T-helper 1 cell treated with Interleukin-12 subunit alpha and Interleukin-12 subunit beta and Interleukin-4 antibody, amounts not matched to agents 30 μg/mL and 1 μg/mL, for 36 hours (primary cell): ENCODE data around the gene IZUMO1R.
"Not testable (repeated sequence)": the region's sequence is repeated elsewhere in the genome, so short reads cannot be mapped to it uniquely, and the experiment has no call there.

Experiments used
- H3K27ac Mint-ChIP-seq: one replicate; pipeline ENCODE4 v1.8.0; 2021; ENCODE audit warnings: mild to moderate bottlenecking, mixed read lengths
- H3K27me3 Mint-ChIP-seq: one replicate; pipeline ENCODE4 v1.8.0; 2021; ENCODE audit warnings: low read depth, mixed read lengths
- H3K36me3 Mint-ChIP-seq: one replicate; pipeline ENCODE4 v1.8.0; 2021; ENCODE audit warnings: low read depth, mixed read lengths
- H3K4me1 Mint-ChIP-seq: one replicate; pipeline ENCODE4 v1.8.0; 2021; ENCODE audit warnings: low read depth, mixed read lengths
- H3K4me3 Mint-ChIP-seq: one replicate; pipeline ENCODE4 v1.8.0; 2021; ENCODE audit warnings: mild to moderate bottlenecking, moderate library complexity, mixed read lengths
- H3K9me3 Mint-ChIP-seq: one replicate; pipeline ENCODE4 v1.8.0; 2021; ENCODE audit warnings: mixed read lengths

Gene IZUMO1R

DNA sequence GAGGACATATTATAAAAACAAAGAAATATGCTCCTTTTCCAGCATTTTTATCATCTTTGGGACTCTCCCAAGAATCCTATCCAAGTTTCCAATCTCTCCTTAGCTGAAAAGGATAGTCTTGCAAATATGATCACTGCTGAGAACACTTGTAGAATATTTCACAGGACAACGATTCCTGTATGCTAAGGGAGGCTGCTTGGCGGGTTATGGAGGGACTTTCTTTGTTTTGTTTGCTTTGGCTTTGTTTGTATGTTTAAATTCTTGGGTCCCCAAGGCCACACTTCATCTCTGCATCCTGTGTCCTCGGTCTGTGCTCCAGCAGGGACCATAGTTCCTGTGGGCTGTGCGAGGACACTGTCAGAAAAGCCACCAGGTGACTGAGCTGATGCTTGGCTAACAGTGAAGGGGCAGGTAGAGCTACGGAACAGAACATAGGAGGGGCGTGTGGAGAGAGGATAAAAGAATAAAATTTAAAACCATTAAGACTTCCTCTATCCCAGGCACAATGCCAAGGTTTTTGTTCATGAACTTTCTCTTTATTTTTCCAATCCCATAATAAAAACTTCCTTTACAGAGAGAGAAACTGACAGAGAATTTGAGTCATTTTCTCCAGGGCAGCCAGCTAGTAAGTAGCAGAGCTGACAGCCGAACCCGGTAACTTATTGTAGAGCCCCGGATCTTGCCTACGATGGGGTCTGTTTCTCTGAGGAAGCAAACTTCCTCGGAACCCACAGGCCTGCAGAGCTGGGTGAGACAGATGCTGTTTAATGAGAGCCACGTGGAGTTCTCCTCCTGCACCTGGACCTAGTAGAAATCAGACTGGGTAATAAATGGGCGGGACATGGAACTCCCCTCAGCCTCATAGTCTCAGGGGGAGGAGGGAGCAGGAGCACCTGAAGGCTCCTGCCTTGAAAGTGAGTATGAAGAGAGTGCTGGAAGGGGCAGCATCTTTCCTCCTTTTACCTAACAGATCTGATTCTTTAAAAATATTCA, at the start of gene IZUMO1R:
TSS of gene IZUMO1R (plus strand) at position 615 of the 993 bp plus-strand sequence. CDS start 1,057 bp downstream, outside the sequence.
- Mint-ChIP-seq H3K27me3 (no peaks in the 10 kb centered on the region), H3K36me3 (no peaks in the 10 kb centered on the region), H3K27ac (no peak within 1 kb of the TSS), H3K4me1 (no peaks in the 10 kb centered on the region), H3K9me3 (no peaks in the 10 kb centered on the region), H3K4me3 (no peak within 1 kb of the TSS)

DNA sequence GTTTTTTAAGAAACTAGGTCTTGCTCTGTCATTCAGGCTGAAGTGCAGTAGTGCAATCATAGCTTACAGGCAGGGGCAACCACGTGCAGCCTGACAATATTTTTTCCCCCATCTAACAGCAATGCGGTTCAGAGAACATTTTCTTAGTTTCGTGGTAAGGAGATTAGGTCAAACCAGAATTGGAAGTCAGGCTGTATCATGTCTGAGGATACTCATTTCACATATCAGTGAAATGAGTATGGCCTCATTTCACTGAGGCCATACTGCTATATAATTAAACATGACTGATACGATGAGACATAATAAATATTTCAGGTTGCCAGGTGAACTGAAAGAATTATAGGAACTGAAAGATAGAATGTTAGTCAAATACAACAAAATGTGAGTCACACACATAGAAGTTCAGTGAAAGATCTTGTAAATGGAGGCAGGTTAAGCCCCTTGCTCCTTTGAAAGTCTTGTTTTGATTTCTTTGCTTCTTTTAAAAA, 32.5 kb upstream of the IZUMO1R start:
- Mint-ChIP-seq H3K27ac (no peak overlapping the region), H3K9me3 (no peaks in the 10 kb centered on the region), H3K27me3 (no peaks in the 10 kb centered on the region), H3K4me3 (no peak overlapping the region), H3K4me1 (no peaks in the 10 kb centered on the region), H3K36me3 (no peaks in the 10 kb centered on the region)

DNA sequence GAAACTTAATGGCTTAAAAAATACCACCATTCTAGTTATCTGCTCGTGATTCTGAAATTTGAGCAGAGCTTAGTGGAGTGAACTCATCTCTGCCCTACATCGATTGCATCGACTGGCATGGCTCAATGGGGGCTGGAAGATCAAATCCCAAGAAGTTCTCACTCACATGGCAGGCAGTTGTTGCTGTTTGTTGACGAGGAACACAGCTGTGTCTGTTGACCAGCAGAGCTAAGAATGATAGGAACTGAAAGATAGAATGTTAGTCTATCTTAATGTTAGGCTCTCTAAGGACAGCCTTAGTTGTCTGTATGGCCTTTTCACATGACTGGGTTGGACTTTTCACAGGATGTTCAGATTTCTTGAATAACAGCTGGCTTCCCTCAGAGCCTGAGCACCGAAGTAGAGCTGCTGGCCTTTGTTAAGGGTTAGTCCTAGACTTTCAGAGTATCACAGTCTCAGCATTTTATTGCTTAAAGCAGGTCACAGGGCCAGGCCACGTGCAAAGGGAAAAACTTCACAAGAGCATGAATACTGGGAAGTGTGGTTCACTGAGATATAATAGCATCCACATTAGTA, 31.6 kb upstream of the IZUMO1R start:
- Mint-ChIP-seq H3K27ac (no peak overlapping the region), H3K36me3 (no peaks in the 10 kb centered on the region)

DNA sequence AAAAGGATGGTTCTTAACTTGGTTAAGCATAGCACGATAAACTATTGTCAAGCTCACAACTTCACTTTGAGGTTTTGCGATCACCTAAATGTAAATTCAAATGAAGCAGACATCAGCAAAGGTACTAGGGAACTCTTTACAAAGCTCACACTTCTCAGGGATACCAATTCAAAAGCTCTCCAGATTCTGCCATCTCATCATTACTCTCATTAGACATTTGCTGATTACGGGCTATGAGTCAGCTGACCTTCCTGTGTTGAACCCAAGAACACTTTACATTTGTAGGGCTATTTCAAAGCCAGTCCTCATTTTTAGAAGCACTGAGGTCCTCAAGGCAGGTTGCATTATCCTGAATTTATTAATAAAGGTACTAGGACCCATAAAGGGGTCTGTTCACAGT, 28.4 kb upstream of the IZUMO1R start:
- Mint-ChIP-seq H3K27ac (no peak overlapping the region), H3K4me1 (no peaks in the 10 kb centered on the region), H3K4me3 (no peak overlapping the region), H3K27me3 (no peaks in the 10 kb centered on the region), H3K36me3 (no peaks in the 10 kb centered on the region), H3K9me3 (no peaks in the 10 kb centered on the region)

More for the DNA sequence above, 31.6 kb upstream of the IZUMO1R start:
- H3K9me3 Mint-ChIP-seq, result no peaks in the 10 kb centered on the region
- H3K4me3 Mint-ChIP-seq, result no peak overlapping the region
- no peaks in the 10 kb centered on the region for H3K4me1 Mint-ChIP-seq
- H3K27me3 Mint-ChIP-seq, result no peaks in the 10 kb centered on the region

DNA sequence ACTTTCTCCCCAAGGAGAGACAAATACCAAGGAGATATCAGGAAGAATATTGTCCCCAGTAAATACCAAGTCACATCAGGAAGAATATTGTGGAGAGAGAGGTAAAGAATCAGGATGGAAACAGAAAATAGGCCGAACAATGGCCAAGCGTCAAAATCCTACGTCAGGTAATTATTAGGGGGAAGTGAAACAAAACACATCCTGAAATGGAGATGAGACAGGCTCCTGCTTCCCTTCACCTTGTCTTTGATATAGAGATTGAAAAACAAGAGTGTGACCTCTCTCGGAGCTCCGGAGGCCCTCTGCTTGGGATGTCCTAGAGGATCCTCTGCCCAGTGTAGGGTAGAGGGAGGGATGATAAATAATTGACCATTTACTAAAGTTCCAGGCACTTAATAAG, 27.4 kb upstream of the IZUMO1R start:
- Mint-ChIP-seq H3K4me1 (no peaks in the 10 kb centered on the region), H3K27ac (no peak overlapping the region), H3K4me3 (no peak overlapping the region), H3K36me3 (no peaks in the 10 kb centered on the region), H3K27me3 (no peaks in the 10 kb centered on the region), H3K9me3 (no peaks in the 10 kb centered on the region)

DNA sequence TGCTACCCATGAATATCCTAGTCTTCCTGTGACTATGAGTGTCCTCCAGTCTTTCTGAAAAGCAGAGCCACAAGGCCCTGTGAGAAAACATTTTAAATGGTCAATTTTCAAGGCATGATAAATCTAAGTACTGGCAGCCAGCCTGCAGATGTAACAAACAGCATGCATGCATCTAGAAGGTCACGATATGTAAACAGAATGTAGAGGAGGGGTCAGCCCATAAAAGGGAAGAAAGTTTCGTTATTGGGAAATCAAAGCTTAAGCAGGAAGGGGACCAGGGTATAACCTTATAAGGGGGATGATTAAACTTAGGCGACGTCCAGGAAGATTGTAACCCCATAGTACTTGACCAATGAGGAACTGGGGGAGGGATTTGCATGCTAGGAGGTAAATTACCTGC, 26.2 kb upstream of the IZUMO1R start:
- H3K9me3 Mint-ChIP-seq, H3K4me1 Mint-ChIP-seq, H3K4me3 Mint-ChIP-seq, H3K27ac Mint-ChIP-seq, H3K36me3 Mint-ChIP-seq, H3K27me3 Mint-ChIP-seq: not testable (repeated sequence)

DNA sequence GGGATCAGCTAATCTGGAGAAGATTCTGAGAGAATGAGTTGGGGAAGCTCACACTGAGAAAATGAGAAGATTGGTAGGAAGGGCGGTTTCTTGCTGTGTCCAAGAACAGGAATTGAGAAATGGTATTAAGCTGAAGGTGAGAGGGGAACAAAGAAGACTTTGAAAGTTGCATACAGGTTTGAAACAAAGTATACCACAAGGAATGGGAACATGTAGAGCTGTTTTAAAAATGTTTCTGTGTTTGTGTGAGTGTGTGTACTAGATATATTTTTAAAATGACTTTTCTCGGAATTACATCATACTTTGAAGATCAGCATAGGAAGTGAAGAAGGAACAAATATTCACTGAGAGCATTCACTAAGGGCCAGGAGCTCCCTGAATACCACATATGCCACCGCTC, 24.4 kb upstream of the IZUMO1R start:
- no peak overlapping the region for H3K27ac Mint-ChIP-seq
- no peaks in the 10 kb centered on the region for H3K36me3 Mint-ChIP-seq
- H3K9me3 Mint-ChIP-seq, result no peaks in the 10 kb centered on the region
- no peaks in the 10 kb centered on the region for H3K27me3 Mint-ChIP-seq
- H3K4me3 Mint-ChIP-seq, result no peak overlapping the region
- no peaks in the 10 kb centered on the region for H3K4me1 Mint-ChIP-seq

DNA sequence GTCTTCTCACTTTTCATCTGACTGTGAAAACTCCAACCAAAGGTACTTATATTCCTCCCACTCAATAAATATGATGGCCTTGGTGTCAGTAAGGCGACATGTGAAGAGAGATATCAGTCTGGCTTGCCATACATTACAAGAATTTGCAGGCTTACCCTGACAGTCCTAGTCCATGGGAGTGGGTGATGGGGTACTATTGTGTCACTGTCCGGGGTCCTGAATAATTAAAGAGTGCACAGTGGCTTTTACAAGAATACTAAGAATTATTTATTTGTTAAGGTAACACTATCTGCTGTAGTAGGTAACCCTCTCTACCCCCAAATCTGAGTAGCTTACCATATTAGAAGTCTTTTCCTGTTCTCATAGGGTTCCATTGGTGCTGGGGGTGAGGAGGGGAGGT, 23.1 kb upstream of the IZUMO1R start:
- Mint-ChIP-seq H3K36me3 (no peaks in the 10 kb centered on the region), H3K27me3 (no peaks in the 10 kb centered on the region), H3K27ac (no peak overlapping the region), H3K4me1 (no peaks in the 10 kb centered on the region), H3K9me3 (no peaks in the 10 kb centered on the region), H3K4me3 (no peak overlapping the region)

DNA sequence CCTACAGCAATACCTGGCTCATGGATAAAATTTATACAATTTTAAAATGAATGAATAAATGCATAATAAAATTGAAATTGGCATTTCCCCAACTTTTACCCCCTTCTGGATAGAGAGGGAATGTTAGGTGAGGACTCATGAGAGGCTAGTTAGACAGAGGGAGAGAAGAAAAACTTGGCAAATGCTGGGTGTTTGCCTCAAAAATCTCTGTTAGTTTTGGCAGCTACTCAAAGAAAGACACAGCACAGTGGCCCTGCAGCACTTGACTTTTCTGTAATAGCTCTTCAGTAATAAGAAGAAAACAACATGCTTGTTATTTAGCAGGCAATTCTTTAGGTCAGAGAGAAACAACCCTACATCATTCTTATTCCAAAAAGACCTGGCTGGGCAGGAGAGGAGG, 20.7 kb upstream of the IZUMO1R start:
- Mint-ChIP-seq H3K36me3 (no peaks in the 10 kb centered on the region), H3K4me3 (no peak overlapping the region), H3K9me3 (no peaks in the 10 kb centered on the region), H3K4me1 (no peaks in the 10 kb centered on the region), H3K27me3 (no peaks in the 10 kb centered on the region), H3K27ac (no peak overlapping the region)

DNA sequence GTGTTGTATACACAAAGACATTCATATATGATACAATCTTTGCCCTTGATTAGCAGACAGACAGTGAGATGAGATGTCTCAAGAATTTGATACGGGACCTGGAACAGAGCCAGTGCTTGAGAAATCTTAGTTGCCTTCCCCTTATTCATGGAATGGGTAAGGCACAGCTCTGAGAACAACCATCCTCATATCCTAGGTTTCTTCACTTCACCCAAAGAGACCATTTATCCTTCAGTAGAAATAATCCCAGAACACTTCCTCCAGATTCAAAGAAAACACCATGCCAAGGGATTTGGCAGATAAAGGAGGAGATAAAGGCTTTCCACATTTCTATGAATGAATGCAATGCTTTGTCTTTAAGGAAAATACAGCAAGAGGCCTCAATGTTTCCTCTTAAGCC, 8.8 kb upstream of the IZUMO1R start:
- H3K4me3 Mint-ChIP-seq, result no peak overlapping the region
- H3K9me3 Mint-ChIP-seq, result peaks cover 4% of the 10 kb centered on the region
- no peaks in the 10 kb centered on the region for H3K27me3 Mint-ChIP-seq
- H3K27ac Mint-ChIP-seq, result no peak overlapping the region
- H3K4me1 Mint-ChIP-seq, result no peaks in the 10 kb centered on the region
- H3K36me3 Mint-ChIP-seq, result no peaks in the 10 kb centered on the region

DNA sequence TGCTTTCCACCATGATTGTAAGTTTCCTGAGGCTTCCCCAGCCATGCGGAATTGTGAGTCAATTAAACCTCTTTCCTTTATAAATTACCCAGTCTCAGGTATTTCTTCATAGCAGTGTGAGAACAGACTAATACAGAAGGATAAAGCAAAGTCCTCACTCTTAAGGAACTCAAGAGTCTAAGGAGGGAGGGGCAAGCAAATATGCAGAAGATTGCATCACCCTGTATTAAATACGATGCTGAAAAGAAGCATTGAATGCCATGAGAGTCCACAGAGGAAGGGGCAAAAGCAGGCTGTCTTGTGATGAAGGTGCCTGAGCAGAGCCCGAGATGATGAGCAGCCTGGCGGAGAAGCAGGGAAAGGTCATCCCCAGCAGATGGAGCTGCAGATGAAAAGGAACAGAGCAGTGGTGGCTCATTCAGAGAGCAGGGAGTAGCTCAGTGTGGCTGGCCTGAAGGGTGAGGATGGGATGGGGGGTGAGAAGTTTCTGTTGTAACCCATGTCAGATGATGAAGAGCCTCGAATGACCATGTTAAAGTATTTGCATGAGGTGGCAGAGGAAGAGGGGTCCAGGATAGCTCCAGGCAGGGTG, 6.3 kb upstream of the IZUMO1R start:
- Mint-ChIP-seq H3K4me1 (no peaks in the 10 kb centered on the region), H3K27ac (no peak overlapping the region), H3K27me3 (no peaks in the 10 kb centered on the region), H3K36me3 (no peaks in the 10 kb centered on the region), H3K9me3 (no peaks in the 10 kb centered on the region), H3K4me3 (no peak overlapping the region)

DNA sequence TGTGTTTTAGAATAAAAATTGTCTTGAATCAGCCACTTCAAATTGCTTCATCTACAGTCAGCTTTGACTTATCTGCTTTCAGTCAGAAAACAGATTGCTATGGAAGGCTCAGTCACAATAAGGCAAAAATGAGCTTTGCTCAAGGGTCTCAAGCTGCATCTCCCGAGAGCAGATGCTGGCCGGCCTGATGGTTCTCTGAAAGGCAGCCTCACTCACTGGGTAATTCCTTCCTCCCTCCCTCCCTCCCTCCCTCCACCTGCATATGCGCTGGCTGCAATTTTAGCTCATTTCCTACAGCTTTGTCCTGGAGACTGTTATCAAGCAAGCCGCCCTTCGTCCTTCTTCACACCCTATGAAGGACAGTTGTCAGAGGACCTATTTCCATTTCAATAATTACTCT, 1.6 kb upstream of the IZUMO1R start:
- H3K27me3 Mint-ChIP-seq, result no peaks in the 10 kb centered on the region
- H3K4me3 Mint-ChIP-seq, result no peak overlapping the region
- no peaks in the 10 kb centered on the region for H3K36me3 Mint-ChIP-seq
- no peak overlapping the region for H3K27ac Mint-ChIP-seq
- no peaks in the 10 kb centered on the region for H3K4me1 Mint-ChIP-seq
- H3K9me3 Mint-ChIP-seq, result no peaks in the 10 kb centered on the region

DNA sequence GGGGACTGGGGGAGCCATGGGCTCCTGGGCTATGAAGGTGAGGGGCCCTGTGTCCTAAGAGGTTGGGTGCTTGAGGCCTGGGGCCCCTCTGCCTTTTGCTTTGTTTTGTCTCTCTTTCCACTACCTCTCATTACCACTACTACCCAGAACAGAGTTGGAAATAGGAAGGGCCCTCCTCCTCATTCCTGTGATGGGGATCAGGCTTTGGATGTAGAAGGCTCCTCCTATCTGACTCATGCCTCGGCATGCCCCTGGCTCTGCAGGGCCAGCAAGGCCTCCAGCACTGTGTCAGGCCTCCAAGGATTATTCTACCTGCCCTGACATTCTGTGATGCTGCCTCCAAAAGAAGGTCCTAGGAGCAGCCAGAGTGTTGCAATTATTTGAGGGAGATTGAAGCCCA, 766 bp downstream of the IZUMO1R start:
- Mint-ChIP-seq H3K4me3 (no peak overlapping the region), H3K9me3 (no peaks in the 10 kb centered on the region), H3K4me1 (no peaks in the 10 kb centered on the region), H3K27ac (no peak overlapping the region), H3K36me3 (no peaks in the 10 kb centered on the region), H3K27me3 (no peaks in the 10 kb centered on the region)

DNA sequence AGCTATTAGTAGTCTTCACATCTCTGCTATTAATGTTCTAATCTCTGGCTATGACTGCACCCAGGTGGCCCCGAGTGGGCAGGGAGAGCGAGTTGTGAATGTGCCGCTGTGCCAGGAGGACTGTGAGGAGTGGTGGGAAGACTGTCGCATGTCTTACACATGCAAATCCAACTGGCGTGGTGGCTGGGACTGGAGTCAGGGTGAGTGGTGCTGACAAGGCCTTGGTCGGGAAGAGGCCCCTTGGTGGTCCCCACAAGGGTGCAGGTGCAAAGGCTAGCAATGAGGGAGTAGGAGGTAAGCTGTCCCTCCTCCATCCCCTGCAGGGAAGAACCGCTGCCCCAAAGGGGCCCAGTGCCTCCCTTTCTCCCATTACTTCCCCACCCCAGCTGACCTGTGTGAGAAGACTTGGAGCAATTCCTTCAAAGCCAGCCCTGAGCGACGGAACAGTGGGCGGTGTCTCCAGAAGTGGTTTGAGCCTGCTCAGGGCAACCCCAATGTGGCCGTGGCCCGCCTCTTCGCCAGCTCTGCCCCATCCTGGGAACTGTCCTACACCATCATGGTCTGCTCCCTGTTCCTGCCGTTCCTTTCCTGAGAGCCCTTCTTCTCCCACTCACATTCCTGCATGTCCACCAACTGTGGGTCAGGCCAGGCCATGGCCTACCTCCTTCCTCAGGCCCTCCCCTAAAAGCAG, 2.9 kb downstream of the IZUMO1R start:
- Mint-ChIP-seq H3K27ac (no peak overlapping the region), H3K9me3 (no peaks in the 10 kb centered on the region), H3K4me3 (no peak overlapping the region), H3K27me3 (peaks cover 4% of the 10 kb centered on the region), H3K36me3 (no peaks in the 10 kb centered on the region), H3K4me1 (no peaks in the 10 kb centered on the region)
